NCI-H187 (cell line): ENCODE data around the gene TMEM213.
"Not testable (repeated sequence)": the region's sequence is repeated elsewhere in the genome, so short reads cannot be mapped to it uniquely, and the experiment has no call there.

Experiments used
- DNase-seq, 2 experiments: peaks; one replicate each; lab custom pipeline; 2025; lab: John Stamatoyannopoulos, UW

The TMEM213 gene

DNA sequence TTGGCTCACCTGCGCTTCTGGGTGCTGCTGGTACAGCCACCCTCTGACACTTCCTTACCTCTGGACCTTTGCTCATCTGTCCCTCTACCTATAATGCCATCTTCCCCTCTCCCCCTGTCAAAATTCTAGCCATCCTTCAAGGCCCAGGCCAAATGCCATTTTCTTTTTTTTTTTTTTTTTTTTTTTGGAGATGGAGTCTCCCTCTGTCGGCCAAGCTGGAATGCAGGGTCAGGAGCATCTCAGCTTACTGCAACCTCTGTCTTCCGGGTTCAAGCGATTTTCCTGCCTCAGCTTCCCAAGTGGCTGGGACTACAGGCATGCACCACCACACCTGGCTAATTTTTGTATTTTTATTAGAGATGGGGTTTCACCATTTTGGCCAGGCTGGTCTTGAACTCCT, 748 bp upstream of the TMEM213 start:
- not testable (repeated sequence) for DNase-seq

DNA sequence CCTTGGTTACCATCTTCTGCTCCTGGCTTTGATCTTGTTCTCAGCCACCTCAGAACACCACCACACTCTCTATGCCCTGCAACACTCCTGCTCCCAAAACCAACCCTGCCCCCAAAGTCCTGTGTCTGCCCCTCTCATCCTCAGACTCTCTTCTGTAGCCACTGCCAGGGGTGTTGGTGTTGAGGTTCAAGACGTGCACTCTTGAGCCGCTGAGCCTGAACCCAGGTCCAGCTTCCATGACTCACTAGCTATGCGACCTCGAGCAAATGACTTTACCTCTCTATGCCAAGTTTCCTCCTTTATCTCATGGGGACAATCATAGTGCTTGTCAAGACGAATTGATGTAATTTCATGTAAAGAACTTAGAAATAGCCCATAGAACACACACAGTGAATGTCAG, 1.0 kb downstream of the TMEM213 start:
- no peak for DNase-seq

GRCh38 chr7:138799336-138800000, 1.7 kb downstream of the TMEM213 start:
- no peak for DNase-seq

DNA sequence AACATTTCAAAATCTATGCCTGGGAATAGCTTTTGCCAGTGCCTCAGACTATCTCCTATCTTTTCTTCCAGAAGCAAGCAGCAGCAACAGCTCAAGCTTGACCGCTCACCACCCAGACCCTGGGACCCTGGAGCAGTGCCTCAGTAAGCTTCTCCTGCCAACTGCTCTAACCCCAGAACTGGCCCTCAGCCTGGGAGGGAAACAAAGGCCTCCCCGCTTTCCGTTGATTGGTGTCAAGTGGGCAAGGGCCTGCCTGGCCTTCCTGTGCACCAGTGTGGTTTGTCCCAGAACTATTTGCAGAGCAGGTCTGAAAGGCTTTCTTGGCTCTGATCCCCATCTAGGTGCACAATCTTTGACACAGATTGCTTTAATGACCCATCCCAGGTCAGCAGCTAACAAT, 3.5 kb downstream of the TMEM213 start:
- DNase-seq = no peak

DNA sequence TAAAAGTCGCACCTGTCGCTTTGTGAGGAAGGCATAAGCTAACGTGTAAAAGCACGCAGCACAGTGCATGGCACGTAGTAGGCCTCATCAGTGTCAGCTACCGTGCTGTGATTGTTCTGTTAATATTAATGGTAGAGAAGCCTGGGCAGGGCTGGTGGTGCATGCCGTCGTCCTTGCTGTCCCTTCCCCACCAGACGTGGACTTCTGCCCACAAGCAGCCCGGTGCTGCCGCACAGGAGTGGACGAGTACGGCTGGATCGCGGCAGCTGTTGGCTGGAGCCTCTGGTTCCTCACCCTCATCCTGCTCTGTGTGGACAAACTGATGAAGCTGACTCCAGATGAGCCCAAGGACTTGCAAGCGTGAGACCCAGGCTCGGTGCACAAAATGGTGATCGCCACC, 4.9 kb downstream of the TMEM213 start:
- DNase-seq = no peak

- DNase-seq = no peak
These were observed 6.8 kb downstream of the TMEM213 start for GRCh38 chr7:138804618-138805017.

- DNase-seq = no peak
These were observed 11.6 kb downstream of the TMEM213 start for GRCh38 chr7:138809346-138809745.

- not testable (repeated sequence) for DNase-seq
These were observed 13.5 kb downstream of the TMEM213 start for GRCh38 chr7:138811327-138811726.

DNA sequence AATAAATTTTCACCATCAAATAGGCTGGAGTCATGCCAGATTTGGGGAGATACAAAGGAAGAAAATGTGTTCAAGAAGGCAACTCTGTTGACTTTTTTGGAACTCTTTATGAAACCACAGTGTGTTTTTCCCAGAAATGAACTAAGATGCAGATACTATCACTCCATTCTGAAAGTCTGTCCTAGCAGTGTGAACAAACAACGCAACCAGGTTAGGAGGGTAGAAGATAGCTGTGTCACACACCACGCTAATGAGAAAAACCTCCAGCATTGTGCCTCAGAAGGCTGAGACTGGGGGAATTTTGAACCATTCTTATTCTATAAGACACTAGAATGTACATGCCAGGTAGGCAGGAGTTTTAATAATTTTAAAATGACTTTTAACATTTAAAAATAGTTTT, 16.2 kb downstream of the TMEM213 start:
- DNase-seq = no peak

GRCh38 chr7:138814816-138815332, 17.1 kb downstream of the TMEM213 start:
- DNase-seq = no peak

DNA sequence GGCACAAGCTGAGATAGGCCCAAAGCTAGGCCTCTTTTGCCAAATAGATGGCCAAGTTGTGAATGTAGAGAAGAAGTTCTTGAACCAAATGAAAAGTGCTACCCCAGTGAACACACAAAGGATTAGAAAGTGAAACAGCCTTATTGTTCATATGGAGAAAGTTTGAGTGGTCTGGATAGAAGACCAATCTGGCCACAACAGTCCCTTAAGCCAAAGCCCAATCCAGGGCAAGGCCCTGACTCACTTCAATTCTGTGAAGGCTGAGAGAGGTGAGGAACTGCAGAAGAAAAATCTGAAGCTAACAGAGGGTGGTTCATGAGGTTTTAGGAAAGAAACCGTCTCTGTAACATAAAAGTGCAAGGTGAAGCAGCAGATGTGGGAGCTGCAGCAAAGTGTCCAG, 18.9 kb downstream of the TMEM213 start:
- DNase-seq = no peak

DNA sequence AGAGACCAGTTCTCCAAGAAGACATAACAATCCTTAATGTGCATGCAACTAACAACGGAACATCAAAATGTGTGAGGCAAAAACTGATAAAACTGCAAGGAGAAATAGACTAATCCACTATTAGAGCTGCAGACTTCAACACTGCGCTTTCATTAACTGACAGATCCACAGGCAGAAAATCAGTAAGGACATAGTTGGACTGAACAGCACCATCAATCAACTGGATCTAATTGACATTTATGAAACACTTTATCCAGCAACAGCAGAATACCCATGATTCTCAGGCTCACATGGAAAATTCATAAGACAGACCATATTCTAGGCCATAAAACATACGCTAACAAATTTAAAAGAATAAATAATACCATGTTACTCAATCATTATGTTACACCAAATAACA, 21.8 kb downstream of the TMEM213 start:
- no peak for DNase-seq

GRCh38 chr7:138821912-138822311, 24.1 kb downstream of the TMEM213 start:
- DNase-seq = no peak

GRCh38 chr7:138822867-138823535, 25.2 kb downstream of the TMEM213 start:
- no peak for DNase-seq

DNA sequence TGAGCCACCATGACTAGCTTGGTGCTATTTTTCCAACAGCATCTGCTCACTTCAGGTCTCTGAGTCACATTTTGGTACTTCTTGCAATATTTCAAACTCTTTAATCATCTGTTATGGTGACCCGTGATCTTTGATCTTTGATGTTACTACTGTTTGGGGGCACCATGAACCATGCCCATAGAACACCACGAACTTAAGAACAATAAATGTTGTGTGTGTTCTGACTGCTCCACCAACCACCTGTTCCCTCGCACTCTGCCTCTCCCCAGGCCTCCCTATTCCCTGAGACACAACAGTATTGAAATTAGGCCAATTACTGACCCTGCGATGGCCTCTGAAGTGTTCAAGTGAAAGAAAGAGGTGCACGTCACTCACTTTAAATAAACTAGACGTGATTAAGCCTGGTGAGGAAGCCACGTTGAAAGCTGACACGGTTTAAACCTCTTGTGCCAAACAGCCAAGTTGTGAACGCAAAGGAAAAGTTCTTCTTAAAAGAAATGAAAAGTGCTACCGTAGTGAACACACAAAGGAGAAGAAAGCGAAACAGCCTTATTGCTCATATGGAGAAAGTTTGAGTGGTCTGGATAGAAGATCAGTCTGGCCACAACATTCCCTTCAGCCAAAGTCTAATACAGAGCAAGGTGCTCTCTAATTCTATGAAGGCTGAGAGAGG, 27.4 kb downstream of the TMEM213 start:
- no peak for DNase-seq

GRCh38 chr7:138828302-138828701, 30.5 kb downstream of the TMEM213 start:
- DNase-seq = no peak

DNA sequence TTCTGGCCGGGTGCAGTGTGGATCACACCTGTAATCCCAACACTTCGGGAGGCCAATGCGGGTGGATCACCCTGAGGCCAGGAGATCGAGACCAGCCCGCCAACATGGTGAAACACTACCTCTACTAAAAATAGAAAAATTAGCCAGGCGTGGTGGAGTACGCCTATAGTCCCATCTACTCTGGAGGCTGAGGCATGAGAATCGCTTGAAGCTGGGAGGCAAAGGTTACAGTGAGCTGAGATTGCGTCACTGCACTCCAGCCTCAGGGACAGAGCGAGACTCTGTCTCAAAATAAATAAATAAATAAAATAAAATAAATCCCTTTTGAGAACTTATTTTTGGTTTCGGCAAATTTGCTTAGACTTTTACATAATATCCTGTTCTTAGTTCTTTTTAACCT, 31.5 kb downstream of the TMEM213 start:
- no peak for DNase-seq

DNA sequence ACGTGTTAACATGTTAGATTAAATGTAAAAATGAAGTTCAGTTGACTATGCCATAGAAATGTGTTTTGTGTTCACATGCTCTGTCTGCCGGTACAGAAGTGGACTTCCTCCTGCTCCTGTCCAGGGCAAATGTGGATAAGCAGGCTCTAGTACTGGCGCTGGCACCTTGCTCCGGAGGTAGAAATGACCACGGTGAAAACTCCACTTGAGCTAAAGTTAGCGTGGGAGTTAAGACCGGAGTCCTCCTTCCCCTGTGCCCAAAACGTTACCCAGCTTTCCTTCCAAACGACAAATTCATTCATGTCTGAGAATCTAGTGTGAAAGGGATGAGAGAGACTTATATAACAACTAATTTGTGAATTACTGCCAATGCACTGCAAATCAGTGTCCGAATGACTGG, 35.2 kb downstream of the TMEM213 start:
- DNase-seq = no peak

DNA sequence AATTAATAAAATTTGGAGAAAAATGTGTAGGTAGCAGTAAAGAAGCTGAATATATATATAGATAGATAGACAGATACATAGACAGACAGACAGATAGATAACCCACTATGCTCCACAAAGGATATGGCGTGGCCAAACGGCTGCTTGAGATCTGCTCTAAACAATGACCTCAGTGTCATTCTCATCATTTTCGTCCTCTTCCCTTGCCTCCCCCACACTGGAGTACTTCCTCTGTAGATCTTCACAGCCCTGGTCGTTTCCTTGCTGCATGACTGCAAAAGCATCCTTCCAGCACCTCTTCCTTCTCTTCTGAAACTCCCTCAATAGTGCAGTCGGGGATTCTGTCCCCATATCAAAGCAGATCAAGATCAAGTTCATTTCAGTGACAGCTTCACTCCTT, 35.8 kb downstream of the TMEM213 start:
- DNase-seq = no peak

- no peak for DNase-seq
These were observed 36.8 kb downstream of the TMEM213 start for GRCh38 chr7:138834583-138834982.

DNA sequence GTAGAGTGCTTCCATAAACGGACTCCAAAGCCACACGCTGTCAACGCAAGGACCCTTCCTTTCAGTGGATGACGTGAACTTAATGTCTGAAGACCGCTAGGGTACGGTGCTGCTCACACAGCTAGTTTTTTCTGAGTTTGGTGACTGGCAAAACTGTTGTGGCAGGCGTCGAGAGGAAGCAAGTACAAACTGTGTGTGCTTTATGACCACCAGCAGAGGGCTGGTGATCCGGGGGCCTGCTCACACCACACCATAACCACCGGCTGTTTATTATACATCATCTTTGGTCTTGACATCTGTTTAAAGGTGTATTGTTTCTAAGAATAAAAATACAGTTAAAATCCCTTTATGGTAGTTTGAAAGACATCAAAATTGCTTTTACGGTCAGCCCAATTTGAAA, 37.3 kb downstream of the TMEM213 start:
- DNase-seq = no peak

DNA sequence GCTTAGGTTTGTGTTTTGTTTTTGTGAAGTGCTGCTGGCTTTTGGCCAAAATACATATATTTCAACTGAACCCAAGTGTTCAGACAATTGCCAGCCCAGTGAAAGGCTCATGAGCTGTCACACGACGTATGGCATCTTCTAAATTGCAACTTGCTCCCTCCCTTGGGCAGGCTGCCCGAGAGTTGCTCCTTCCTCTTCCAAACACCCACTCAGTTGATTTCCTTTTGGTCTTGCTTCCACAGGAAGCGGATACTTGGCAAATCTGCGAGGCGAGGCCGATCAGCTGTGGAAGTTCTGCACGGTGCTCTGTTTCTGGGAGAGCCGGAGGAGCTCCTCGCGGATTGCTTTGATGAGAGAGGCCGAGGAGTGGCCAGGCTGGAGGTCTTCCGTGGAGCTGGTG, 39.8 kb downstream of the TMEM213 start:
- no peak for DNase-seq

- DNase-seq = peak in 1 of 2 experiments; percentile 37
These were observed 40.4 kb downstream of the TMEM213 start for GRCh38 chr7:138838166-138838565.
